ENCODE data around the gene TACC2.
"Not testable (repeated sequence)": the region's sequence is repeated elsewhere in the genome, so short reads cannot be mapped to it uniquely, and the experiment has no call there.

TACC2 gene

DNA sequence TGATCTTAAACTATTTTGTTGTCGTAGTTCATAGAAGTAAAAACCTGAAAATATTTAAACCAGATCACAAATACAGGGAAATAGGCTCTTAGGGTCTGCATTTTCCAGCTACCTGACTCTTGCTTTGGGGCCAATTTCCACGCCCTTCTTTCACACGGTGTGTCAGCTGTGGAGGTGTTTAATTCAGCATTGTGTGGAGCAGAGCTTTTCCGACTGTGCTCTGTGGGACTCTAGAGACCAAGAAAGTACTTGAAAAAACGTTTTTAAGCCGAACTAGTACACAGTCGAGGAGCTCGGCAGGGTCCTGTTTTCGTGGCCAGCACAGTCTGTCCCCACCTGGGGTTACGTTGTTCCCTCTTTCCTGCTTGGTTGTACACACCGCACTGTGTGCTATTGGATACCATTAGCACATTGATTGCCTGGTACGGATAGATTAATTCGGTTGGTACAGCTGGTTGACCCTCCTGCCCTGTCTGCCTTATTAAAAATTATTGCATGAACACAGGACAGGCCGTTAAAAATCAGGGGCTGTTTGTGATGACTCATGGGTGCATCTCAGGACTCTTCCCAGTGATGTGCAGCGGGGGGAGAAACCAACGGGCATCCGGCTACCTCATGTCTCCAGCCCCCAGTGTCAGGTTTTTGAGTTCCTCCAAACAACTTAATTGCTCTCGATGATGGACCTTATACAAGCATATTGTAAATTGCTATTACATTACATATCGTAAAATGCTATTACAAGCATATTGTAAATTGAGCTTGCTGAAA lies 201.4 kb downstream of the TACC2 start:
- no peak for DNase-seq (ENCODE audit: low read depth in 2 of 2)

DNA sequence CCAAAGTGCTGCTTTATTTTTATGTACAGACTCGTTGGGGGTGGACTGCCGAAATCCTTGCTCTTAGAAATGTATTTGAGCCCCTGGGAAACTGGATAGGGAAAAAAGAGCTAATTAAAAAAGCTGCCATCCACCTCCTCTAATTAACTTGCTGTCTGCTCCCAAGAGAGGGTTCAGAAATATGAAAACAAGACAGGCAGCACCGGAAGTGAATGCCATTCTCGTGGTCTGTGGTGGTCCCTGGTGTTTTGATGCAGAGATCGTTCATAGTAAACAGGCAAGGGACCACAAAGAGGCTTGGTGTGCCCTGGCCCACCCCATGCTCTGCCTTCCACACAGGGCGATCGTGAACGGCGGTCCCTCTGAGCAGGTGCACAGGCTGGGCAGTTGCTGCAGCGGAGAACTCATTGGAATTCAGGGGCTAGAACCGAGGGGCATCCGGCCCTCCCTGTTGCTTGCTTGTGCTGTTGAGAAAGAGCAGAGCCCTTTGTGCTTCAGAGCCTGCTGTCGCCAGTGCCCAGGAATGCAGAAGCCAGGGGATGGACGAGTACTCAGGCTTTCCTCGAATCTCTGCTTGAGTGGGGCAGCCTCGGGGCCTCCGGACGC lies 203.1 kb downstream of the TACC2 start:
- no peak for DNase-seq (ENCODE audit: low read depth in 2 of 2)

DNA sequence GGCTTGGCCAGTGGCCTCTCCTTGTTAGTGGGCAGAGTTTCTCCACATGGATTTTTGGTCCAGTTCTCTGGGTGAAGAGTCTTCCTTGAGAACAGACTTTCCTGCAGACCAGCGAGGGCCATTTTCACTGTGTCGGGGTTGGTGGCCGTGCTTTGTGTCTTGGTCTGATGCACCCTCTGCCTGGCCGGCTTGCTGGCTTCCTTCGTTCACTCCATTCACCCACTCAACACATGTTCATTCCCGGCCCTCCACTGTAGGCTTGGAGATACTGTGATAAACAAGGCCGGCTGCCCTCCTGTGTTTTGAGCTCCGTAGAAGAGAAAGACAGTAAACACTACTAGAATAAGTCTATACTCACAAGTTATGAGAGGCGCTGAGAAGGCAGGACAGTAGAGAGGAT lies 205.3 kb downstream of the TACC2 start:
- DNase-seq (ENCODE audit: low read depth in 2 of 2) = no peak

DNA sequence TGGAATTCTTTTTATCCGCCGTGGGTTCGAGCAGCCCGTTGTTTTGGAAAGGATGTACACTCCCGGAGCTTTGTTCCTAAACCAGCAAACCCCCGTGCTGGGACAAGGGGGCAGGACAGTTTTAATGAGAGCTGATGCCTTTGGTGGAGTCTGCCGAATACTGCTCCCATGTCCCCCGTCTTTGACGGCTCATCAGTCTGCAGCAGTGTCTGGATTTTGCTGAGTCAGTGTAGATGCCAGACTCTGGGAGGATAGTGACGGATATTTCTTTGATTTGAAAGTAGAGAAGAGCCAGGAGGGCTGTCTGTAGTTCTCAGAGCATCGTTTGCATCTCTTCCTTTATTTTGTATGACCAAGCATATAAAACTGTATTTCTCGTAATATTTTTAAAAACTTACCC lies 207.3 kb downstream of the TACC2 start:
- DNase-seq (ENCODE audit: low read depth in 2 of 2) = no peak

DNA sequence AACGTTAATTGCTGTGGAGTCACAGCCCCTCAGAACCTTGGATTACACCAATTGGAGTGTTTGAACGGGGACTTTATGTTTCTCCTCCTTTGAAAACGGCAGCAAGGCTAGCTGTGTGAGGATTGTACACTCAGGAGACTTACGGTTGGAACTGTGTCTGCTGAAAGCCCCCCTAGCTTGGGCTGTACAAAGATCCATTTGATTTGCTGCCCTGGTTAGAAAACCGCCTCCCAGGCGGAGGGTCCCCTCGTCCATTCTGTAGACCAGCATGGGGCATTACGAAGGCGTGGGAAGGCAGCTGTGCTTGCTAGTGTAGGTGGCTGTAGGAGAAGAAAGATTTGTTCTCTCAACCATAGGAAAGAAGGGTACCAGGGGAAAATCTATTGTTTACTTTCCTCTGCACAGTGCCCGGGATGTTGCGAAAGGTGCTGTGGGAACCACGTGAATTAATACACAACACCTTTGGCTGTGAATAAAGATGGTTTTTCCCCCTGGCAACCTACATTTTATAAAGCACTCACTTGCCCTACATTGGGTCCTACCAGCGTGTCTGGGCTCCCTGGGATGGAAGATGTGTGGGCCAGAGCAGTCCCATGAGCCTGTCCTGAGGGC lies 208.8 kb downstream of the TACC2 start:
- no peak for DNase-seq (ENCODE audit: low read depth in 2 of 2)

DNA sequence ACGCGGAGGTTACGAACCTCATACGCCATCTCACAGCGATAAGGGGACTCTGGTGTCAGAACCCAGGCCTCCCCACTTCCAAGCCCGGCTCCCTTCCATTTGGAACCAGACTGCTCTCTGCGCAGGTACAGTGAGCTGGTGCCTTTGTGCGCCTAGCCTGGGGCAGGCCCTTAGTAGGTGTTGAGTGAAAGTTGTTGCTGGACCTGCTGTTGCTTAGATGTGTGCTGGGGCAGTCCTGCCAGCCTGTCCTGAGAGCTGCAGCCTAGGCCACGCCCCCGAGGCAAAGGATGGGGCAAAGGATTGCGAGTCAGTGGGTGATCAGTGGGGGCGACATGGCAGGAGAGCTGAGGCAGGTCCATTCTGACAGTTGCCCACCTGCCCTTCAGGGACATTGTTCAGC lies 209.7 kb downstream of the TACC2 start:
- DNase-seq (ENCODE audit: low read depth in 2 of 2) = no peak

DNA sequence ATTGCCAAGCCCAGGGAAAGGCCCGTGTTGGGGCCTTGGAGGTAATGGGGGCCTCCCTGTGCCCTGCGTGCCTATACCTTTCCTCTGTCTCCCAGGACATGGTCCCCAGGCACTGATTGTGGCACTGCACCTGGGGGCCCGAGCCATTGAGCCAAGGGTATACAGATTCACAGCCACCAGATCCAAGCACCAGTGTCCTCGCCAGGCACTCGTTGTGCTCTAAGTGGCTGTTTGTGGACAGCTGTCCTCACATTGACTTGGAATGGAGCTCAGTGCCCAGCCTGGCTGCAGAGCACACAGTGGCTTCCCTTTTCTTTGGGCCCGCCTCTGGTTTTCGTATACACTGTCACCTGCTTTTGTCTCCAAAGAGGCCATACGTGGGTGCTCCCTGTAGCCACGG lies 210.1 kb downstream of the TACC2 start:
- no peak for DNase-seq (ENCODE audit: low read depth in 2 of 2)

DNA sequence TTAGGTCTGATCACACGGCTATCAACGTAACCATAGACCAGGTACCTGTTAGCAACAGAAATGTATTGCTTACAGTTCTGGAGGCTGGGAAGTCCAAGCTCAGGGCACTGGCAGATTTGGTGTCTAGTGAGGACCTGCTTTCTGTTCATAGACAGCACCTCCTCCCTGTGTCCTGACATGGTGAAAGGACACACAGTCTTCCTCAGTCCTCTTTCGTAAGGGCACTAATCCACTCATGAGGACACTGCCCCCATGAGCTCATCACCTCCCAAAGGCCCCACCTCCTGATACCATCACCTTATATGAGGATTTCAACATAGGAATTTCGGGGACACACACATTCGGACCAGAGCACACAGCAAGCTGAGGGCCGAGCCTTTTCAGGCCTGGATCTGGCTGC lies 210.7 kb downstream of the TACC2 start:
- DNase-seq (ENCODE audit: low read depth in 2 of 2) = no peak

DNA sequence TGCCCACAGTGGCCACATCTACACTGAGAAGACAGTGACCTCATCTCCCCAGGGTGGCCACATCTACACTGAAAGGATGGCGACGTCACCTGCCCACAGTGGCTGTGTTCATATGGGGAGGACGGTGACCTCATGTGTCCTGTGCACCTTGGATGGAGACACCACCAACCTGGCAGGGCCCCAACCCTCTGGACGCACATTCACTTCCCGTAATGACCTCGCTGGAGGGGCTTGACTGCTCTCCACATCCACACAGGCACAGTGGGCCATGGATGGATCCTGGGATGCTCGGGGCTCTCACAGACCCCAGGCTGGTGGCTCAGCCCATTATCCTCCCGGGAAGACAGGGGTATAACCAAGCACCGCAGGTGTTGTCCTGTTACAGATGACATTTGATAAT lies 212.4 kb downstream of the TACC2 start:
- no peak for DNase-seq (ENCODE audit: low read depth in 2 of 2)

DNA sequence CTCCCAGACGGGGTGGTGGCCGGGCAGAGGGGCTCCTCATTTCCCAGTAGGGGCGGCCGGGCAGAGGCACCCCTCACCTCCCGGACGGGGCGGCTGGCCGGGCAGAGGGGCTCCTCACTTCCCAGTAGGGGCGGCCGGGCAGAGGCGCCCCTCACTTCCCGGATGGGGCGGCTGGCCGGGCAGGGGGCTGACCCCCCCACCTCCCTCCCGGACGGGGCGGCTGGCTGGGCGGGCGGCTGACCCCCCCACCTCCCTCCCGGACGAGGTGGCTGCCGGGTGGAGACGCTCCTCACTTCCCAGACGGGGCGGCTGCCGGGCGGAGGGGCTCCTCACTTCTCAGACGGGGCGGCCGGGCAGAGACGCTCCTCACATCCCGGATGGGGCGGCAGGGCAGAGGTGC lies 214.2 kb downstream of the TACC2 start:
- not testable (repeated sequence) for DNase-seq (ENCODE audit: low read depth in 2 of 2)

DNA sequence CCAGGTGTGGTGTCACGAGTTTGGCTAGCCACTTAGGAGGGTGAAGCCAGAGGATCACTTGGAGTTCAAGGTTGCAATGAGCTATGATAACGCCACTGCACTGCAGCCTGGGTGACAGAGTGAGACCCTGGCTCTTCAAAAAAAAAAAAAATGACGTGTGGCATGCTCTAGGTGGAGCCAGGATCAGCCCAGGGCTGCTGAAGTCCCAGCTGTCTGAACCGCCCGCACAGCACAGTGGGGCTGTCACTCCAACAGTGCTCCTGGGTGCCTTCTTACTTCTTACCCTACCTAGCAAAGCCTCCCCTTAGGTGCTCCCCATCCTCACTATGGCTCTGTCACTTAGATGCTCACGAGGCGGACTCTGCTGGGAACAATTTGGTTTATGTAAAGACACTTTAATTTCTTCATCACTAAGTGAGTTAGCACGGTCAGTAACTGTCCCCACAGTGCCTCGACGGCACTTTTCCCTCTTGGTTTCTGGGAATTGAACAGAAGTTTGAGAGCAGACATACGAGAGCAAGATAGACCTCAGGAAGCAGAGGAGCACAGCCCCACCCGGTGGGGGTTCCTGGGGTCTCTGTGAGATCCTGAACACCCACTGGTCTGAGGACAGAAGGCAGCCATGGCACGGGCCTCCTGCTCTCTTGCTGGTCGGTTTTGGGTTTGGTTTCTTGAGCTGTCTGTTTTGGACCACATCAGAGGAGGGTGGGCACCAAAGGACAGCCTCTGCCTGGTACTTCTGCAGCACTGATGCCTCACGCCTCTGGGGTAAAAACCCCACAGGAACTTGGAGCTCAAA lies 215.9 kb downstream of the TACC2 start:
- DNase-seq (ENCODE audit: low read depth in 2 of 2) = no peak

DNA sequence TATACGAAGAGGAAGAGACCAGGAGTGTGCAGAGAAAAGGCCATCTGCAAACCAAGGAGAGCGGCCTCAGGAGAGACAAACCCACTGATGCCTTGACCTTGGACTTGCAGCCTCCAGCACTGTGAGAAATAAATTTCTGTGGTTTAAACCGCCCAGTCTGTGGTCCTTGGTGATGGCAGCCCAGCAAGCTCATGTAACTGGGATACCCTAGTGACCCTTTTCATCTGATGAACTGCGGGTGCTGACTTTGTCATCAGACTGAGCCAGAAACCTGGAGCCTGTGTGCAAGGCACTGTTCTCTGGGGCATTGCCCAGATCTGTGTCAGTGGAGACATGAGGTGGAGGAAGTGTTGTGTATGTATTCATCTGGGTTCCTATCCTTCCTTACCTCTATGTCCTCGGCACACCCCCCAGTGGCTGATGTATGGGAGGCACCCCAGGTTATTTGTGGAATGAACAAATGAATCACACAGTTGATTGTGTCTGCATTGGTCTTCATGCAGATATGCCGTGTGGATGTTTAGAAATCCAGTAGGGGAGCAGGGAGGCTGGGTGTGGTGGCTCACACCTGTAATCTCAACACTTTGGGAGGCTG lies 217.6 kb downstream of the TACC2 start:
- no peak for DNase-seq (ENCODE audit: low read depth in 2 of 2)

DNA sequence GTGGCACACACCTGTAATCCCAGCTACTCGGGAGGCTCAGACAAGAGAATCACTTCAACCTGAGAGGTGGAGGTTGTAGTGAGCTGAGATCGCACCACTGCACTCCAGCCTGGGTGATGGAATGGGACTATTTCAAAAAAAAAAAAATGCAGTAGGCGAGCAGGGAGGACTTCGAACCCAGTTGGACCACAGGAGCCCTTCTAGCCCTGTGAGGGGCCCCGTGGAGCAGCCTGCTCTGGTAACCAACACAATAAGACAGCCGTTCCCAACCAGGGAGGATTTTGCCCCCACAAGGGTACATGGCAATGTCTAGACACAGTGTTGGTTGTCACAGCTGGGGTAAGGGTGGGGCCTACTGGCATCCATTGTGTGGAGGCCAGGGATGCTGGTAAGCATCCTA lies 218.2 kb downstream of the TACC2 start:
- no peak for DNase-seq (ENCODE audit: low read depth in 2 of 2)

DNA sequence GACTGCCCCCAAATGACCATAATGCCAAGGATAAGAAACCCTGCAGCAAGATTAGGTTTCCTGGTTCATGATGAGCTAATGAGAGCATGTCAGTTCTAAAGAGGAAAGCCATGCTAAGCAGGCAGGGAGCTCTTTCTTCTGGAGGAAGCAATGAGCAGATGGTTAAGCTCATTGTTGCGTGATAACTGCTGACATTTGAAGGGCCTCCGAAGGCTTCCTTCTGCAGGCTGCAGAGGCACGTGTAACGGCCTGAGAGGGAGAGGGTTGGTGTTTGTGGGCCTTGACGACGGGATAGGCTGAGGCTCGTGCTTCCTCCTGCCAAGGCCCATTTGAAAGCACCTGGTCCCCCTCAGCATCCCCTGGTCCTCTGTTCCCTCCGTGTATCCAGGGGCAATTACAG lies 218.6 kb downstream of the TACC2 start:
- DNase-seq (ENCODE audit: low read depth in 2 of 2) = no peak

DNA sequence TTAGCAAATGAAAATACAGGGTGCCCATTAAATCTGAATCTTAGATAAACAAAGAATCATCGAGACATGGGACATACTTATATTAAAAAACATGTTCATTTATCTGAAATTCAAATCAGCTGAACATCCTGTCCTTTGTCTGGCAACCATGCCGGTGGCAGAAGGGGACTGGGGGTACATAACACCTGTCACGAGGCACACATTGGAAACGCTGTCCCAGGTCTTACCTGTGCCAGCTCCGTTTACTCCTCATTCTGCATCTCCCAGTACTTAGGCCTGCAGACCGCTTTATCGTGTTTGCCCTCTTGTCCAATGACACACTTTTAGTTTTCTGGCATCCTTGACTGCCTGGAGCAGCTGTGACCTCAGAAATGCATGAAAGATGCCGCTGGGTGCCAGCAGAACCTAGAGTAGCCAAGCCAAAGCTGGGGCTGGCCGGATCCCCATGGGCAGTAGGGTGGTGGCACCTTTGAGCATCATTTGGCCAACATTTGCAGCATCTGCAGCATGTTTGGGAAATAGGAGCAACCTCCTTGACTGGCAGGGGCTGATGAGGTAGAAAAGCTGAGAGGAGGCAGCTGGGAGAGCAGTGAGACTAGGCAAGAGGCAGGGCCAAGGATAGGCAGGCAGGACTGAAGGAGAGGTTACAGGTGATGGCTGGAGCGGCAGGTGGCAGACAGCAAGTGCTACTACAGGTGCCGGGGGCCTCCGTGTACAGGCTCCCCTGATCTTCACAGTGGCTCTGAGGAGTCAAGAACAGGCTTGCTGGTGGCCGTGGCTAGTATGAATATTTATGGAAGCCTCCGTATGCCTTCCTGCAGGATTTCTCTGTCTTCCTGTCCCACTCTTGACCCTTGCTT lies 219.8 kb downstream of the TACC2 start:
- no peak for DNase-seq (ENCODE audit: low read depth in 2 of 2)

DNA sequence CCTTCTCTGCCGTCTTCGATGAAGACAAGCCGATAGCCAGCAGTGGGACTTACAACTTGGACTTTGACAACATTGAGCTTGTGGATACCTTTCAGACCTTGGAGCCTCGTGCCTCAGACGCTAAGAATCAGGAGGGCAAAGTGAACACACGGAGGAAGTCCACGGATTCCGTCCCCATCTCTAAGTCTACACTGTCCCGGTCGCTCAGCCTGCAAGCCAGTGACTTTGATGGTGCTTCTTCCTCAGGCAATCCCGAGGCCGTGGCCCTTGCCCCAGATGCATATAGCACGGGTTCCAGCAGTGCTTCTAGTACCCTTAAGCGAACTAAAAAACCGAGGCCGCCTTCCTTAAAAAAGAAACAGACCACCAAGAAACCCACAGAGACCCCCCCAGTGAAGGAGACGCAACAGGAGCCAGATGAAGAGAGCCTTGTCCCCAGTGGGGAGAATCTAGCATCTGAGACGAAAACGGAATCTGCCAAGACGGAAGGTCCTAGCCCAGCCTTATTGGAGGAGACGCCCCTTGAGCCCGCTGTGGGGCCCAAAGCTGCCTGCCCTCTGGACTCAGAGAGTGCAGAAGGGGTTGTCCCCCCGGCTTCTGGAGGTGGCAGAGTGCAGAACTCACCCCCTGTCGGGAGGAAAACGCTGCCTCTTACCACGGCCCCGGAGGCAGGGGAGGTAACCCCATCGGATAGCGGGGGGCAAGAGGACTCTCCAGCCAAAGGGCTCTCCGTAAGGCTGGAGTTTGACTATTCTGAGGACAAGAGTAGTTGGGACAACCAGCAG lies 221.7 kb downstream of the TACC2 start:
- no peak for DNase-seq (ENCODE audit: low read depth in 2 of 2)

DNA sequence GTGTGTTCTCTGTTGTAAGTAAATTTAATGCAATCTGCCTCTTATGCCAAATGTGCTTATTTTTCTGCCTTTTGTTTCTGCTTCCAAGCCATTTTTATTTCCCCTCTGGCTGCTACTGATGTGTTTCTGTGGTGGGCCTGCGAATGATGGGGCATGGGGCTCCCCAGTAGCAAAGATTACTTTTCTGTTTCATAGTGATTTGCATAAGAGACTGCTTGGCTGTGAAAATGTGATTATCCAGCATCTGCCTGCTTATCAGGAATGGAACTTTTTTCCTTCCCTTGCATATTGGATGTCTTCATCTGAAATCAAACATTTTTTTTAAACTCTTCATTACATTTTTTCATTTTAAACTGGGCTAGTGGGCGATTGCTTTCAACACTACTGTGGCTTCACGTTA lies 224.4 kb downstream of the TACC2 start:
- no peak for DNase-seq (ENCODE audit: low read depth in 2 of 2)

DNA sequence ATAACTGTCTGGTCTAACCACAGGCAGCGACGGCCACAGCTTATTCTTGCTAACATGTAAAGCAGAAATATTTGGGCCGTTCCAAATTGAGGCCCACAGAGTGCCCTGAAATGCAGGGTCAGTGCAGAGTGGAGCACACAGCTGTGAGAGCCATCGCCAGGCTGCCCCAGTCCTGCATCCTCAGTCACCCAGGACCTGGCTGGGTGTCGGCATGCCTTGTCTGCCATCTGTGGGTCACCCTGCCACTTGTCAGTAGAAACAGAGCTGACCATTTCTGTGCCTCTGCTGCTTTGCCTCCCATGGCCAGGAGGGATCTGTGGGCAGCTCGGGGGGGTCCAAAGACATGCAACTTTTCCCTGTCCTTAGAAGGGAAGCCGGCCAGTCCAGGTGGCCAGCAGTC lies 224.8 kb downstream of the TACC2 start:
- no peak for DNase-seq (ENCODE audit: low read depth in 2 of 2)

DNA sequence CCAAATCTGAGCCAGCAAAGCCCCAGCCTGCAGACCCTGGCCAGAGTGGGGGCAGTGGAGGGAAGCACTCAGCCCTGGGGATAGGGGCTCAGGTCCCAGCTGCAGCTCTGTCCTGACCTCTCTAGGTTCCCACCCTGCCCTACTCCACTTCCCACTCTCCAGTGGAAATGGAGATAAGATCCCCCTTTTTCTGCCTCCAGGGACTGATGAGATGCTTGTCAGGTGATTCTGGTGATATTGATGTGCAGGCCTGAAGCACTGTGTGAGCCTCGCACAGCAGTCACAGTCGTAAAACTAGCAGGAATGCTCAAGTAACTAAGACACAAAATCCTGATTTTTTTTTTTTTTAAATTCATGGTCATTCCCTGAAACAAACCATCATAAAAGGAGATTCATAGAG lies 227.1 kb downstream of the TACC2 start:
- no peak for DNase-seq (ENCODE audit: low read depth in 2 of 2)

DNA sequence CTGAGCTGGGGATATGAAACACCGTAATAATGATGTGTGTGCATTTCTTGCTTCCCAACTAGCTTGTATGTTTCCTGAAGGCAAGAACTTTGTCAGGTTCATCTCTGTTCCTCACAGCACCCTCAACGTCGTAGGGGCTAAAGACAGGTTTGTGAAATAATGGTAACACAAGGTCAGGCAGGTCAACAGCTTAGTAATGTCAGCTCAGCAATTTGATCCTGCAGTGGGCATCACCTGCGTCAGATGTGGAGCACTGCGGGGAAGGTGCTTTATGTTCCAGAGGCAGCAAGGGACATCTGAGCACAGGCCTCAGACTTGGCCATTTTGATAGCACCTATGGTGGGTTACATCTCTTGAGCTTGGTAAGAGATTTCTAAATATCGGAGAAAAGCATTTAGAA lies 230.4 kb downstream of the TACC2 start:
- DNase-seq (ENCODE audit: low read depth in 2 of 2) = no peak
